GM10248 (cell line): ENCODE measurements around the gene AVPR2.

Source experiments
- CTCF ChIA-PET: fragments of 300-600 bp; sonication (Branson Sonifier 250); formaldehyde crosslinking; extraction: SDS; loops from one replicate; lab custom pipeline; 2021; ENCODE audit warnings: antibody characterized with exemption; lab: Yijun Ruan, JAX
- POLR2A ChIA-PET: fragments of 350-650 bp; sonication (Branson Sonifier 250); formaldehyde crosslinking; extraction: SDS; loops from one replicate; lab custom pipeline; 2020; ENCODE audit warnings: antibody characterized with exemption; lab: Yijun Ruan, JAX
- DNase-seq: peaks from one replicate; pipeline ENCODE4 v3.0.0; 2012; ENCODE audit errors: extremely low spot score
- CTCF ChIP-seq: IDR thresholded peaks from 2 replicates; pipeline ENCODE4 v1.5.1; 2012; ENCODE audit warnings: mild to moderate bottlenecking, low read depth; ENCODE audit errors: extremely low read depth, missing control alignments, control extremely low read depth

The AVPR2 gene

GRCh38 chrX:153955228-153955732 is 50.8 kb downstream of the AVPR2 start:
- no peak for TF ChIP-seq CTCF
- CTCF ChIA-PET: no interaction called here
- no peak for DNase-seq
- POLR2A ChIA-PET: no interaction called here

GRCh38 chrX:153956044-153956907 is 51.8 kb downstream of the AVPR2 start:
- no peak for DNase-seq
- TF ChIP-seq CTCF: no peak
- CTCF ChIA-PET: no interaction called here
- POLR2A ChIA-PET: no interaction called here
